ENCODE data around the gene COL20A1. TPM values are rescaled to one million over a fixed set of nuclear protein-coding genes. Genes with fewer than 3 reads are reported as not detected.

COL20A1 gene
- total and polyA plus RNA-seq, 2 donors (not counting 1 experiment from before 2014, with no cell fraction given), result not detected

DNA sequence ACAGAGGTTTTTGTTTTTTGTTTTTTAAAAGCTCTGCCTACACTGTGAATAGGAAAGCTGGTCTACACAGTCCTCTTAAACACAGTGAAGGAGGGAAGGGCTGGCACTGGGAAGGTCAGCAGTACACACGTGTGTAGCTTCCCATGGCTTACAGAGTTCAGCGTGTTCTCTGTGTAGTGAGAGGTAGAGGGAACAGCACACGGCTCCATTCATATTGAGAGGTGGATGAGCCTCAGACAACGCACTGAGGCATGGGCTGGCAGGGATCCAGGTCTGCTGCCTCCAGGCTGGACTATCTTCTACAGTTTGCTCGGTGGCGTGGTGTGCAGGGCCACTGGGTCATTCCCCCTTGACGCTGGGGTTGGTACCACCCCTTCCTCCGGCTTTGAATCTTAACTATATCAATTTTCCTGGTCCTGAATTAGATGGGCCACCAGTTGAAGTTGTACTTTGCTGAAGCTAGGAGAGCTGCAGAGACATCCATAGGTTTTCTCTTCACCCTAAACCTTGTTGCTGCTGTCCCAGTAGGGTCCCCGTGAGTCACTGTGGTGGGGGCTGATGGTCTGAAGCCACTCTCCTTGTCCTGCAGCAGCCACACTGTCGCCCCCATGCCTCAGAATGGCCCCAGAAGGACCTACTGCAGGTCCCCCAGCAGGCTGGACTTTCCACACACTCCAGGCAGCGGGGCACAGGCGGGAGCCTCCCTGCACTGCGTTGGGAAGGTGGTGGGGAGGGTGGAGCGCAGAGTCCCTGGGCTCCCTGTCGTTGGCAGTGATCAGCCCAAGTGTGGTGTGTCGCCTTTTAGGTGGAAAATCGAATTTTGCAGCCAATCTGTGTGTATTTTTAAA lies 18.4 kb upstream of the COL20A1 start:
- no peak overlapping the region for H3K4me2 ChIP-seq (replicated peaks; ENCODE audit: low read depth, low read length, poor library complexity, severe bottlenecking)
- WGBS (ENCODE audit: insufficient coverage), result 92% methylated on average over 14 of the region's 17 CpGs
- Mint-ChIP-seq H3K9me3 (ENCODE audit: insufficient read depth) (no peaks in the 10 kb centered on the region), H3K27ac (no peak overlapping the region), H3K4me3 (peak overlapping the region; percentile 52), H3K4me1 (peaks cover 27% of the 10 kb centered on the region), H3K27me3 (no peaks in the 10 kb centered on the region)
- peaks cover 47% of the 10 kb centered on the region for H3K79me2 ChIP-seq (ENCODE audit: control insufficient read depth, insufficient read depth, low read length)
- DNase-seq (no peak), ATAC-seq (ENCODE audit: low read depth) (no peak)
- no peaks in the 10 kb centered on the region for H3K9me3 ChIP-seq (ENCODE audit: control extremely low read depth in 1 of 3, control insufficient read depth in 2 of 3, insufficient read depth in 1 of 3, low read length in 2 of 3)
- peaks cover 0 to 19% of the 10 kb centered on the region in 2 experiments for H3K36me3 ChIP-seq (replicated peaks in 1 of 2; ENCODE audit: control extremely low read depth in 1 of 2, control insufficient read depth in 1 of 2, extremely low read depth in 1 of 2, insufficient read depth in 2 of 2, low read length in 1 of 2)
- H3K9ac ChIP-seq (ENCODE audit: low read length), result no peak overlapping the region
- intact Hi-C loops (cut with micrococcal nuclease), result no loop called here
- CTCF ChIA-PET, result no interaction called here
- TF ChIP-seq EZH2 (IDR thresholded peaks at IDR 0.05; ENCODE audit: borderline replicate concordance, insufficient read depth, low read depth, low read length, poor library complexity, severe bottlenecking), result no peak
- TF ChIP-seq, protein P1, sequence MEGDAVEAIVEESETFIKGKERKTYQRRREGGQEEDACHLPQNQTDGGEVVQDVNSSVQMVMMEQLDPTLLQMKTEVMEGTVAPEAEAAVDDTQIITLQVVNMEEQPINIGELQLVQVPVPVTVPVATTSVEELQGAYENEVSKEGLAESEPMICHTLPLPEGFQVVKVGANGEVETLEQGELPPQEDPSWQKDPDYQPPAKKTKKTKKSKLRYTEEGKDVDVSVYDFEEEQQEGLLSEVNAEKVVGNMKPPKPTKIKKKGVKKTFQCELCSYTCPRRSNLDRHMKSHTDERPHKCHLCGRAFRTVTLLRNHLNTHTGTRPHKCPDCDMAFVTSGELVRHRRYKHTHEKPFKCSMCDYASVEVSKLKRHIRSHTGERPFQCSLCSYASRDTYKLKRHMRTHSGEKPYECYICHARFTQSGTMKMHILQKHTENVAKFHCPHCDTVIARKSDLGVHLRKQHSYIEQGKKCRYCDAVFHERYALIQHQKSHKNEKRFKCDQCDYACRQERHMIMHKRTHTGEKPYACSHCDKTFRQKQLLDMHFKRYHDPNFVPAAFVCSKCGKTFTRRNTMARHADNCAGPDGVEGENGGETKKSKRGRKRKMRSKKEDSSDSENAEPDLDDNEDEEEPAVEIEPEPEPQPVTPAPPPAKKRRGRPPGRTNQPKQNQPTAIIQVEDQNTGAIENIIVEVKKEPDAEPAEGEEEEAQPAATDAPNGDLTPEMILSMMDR (IDR thresholded peaks at IDR 0.05), result no peak
- peaks cover 45% of the 10 kb centered on the region for H4K20me1 ChIP-seq (ENCODE audit: control insufficient read depth, insufficient read depth, low read length, poor library complexity, severe bottlenecking)
- H2AFZ ChIP-seq (ENCODE audit: insufficient read depth, low read depth, low read length, poor library complexity, severe bottlenecking), result no peak overlapping the region
- peaks cover 13 to 16% of the 10 kb centered on the region in 2 donors for H3K4me1 ChIP-seq (ENCODE audit: control insufficient read depth in 2 of 2, insufficient read depth in 2 of 2, low read length in 2 of 2)
- H3K27ac ChIP-seq (ENCODE audit: low read length in 2 of 2), result no peak overlapping the region
- H3K4me3 ChIP-seq (ENCODE audit: control extremely low read depth in 1 of 5, extremely low read depth in 1 of 5, insufficient read depth in 1 of 5, low read depth in 2 of 5, low read length in 4 of 5), result no peak overlapping the region
- POLR2A ChIA-PET, result no interaction called here
- no peaks in the 10 kb centered on the region for H3K27me3 ChIP-seq (replicated peaks in 1 of 4; ENCODE audit: control extremely low read depth in 1 of 4, control insufficient read depth in 3 of 4, insufficient read depth in 4 of 4, low read length in 3 of 4)

DNA sequence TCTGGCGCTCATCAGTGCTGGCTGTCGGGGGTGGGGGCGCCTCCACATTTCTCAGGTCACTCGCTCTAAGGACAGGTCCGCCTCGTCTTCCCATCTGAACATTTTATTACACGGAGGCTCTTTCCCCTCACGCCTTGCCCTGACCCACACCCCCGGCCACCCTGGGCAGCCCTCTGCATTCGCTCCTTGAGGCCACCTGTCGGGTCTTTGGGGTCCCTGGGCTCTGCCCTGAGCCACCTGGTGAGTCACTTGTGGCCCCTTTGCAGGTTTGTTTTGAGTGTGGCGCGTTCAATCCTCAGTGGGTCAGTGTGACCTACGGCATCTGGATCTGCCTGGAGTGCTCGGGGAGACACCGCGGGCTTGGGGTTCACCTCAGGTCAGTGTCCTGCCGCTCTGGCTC lies 17.2 kb upstream of the COL20A1 start:
- WGBS (ENCODE audit: insufficient coverage), result 98% methylated on average over 18 of the region's 18 CpGs
- POLR2A ChIA-PET, result no interaction called here

More for the DNA sequence above, 17.2 kb upstream of the COL20A1 start:
- H3K27me3 ChIP-seq (replicated peaks in 1 of 4; ENCODE audit: control extremely low read depth in 1 of 4, control insufficient read depth in 3 of 4, insufficient read depth in 4 of 4, low read length in 3 of 4), result no peaks in the 10 kb centered on the region
- H3K4me2 ChIP-seq (replicated peaks; ENCODE audit: low read depth, low read length, poor library complexity, severe bottlenecking), result no peak overlapping the region
- no peak overlapping the region for H3K4me3 ChIP-seq (ENCODE audit: control extremely low read depth in 1 of 5, extremely low read depth in 1 of 5, insufficient read depth in 1 of 5, low read depth in 2 of 5, low read length in 4 of 5)
- no peak overlapping the region for H2AFZ ChIP-seq (ENCODE audit: insufficient read depth, low read depth, low read length, poor library complexity, severe bottlenecking)
- peaks cover 0 to 30% of the 10 kb centered on the region in 2 experiments for H3K36me3 ChIP-seq (replicated peaks in 1 of 2; ENCODE audit: control extremely low read depth in 1 of 2, control insufficient read depth in 1 of 2, extremely low read depth in 1 of 2, insufficient read depth in 2 of 2, low read length in 1 of 2)
- Mint-ChIP-seq H3K4me3 (no peak overlapping the region), H3K9me3 (ENCODE audit: insufficient read depth) (no peaks in the 10 kb centered on the region), H3K27ac (no peak overlapping the region), H3K27me3 (no peaks in the 10 kb centered on the region), H3K4me1 (peaks cover 25% of the 10 kb centered on the region)
- TF ChIP-seq, protein P1 (IDR thresholded peaks at IDR 0.05), result no peak
- TF ChIP-seq EZH2 (IDR thresholded peaks at IDR 0.05; ENCODE audit: borderline replicate concordance, insufficient read depth, low read depth, low read length, poor library complexity, severe bottlenecking), result no peak
- H4K20me1 ChIP-seq (ENCODE audit: control insufficient read depth, insufficient read depth, low read length, poor library complexity, severe bottlenecking), result peaks cover 45% of the 10 kb centered on the region
- peaks cover 13 to 16% of the 10 kb centered on the region in 2 donors for H3K4me1 ChIP-seq (ENCODE audit: control insufficient read depth in 2 of 2, insufficient read depth in 2 of 2, low read length in 2 of 2)
- no peak overlapping the region for H3K9ac ChIP-seq (ENCODE audit: low read length)
- CTCF ChIA-PET, result no interaction called here
- no peak overlapping the region for H3K27ac ChIP-seq (ENCODE audit: low read length in 2 of 2)
- DNase-seq, result no peak
- intact Hi-C loops (cut with micrococcal nuclease), result no loop called here
- H3K79me2 ChIP-seq (ENCODE audit: control insufficient read depth, insufficient read depth, low read length), result peaks cover 47% of the 10 kb centered on the region
- no peak for ATAC-seq (ENCODE audit: low read depth)
- no peaks in the 10 kb centered on the region for H3K9me3 ChIP-seq (ENCODE audit: control extremely low read depth in 1 of 3, control insufficient read depth in 2 of 3, insufficient read depth in 1 of 3, low read length in 2 of 3)

All from B cell (primary cell).